Immature natural killer cell (primary cell): ENCODE results near the gene YIPF3. TPM values are rescaled to one million over a fixed set of nuclear protein-coding genes. Genes with fewer than 3 reads are reported as not detected.
"Not testable (repeated sequence)": the region's sequence is repeated elsewhere in the genome, so short reads cannot be mapped to it uniquely, and the experiment has no call there.

Source experiments
- DNase-seq, 3 donors: peaks; one replicate each; pipeline ENCODE4 v3.0.0; 2022; ENCODE audit warnings: mixed read lengths in 1 of 3
- H3K27ac Mint-ChIP-seq, 6 donors: one replicate each; pipeline ENCODE4 v1.8.0; 2020; ENCODE audit warnings: mixed read lengths in 6 of 6, mild to moderate bottlenecking in 5 of 6, inconsistent platforms in 4 of 6, moderate library complexity in 3 of 6
- H3K27me3 Mint-ChIP-seq, 3 donors: one replicate each; pipeline ENCODE4 v1.8.0; 2020 to 2021; ENCODE audit warnings: low read depth in 3 of 3, mild to moderate bottlenecking in 3 of 3, mixed read lengths in 3 of 3, moderate library complexity in 3 of 3, inconsistent platforms in 1 of 3
- H3K36me3 Mint-ChIP-seq, 3 donors: one replicate each; pipeline ENCODE4 v1.8.0; 2020; ENCODE audit warnings: mixed read lengths in 3 of 3, inconsistent platforms in 2 of 3, mild to moderate bottlenecking in 2 of 3
- H3K4me1 Mint-ChIP-seq, 2 donors: one replicate each; pipeline ENCODE4 v1.8.0; 2020; ENCODE audit warnings: inconsistent platforms in 2 of 2, mild to moderate bottlenecking in 2 of 2, mixed read lengths in 2 of 2, moderate library complexity in 1 of 2
- H3K4me3 Mint-ChIP-seq, 5 donors: one replicate each; pipeline ENCODE4 v1.8.0; 2020; ENCODE audit warnings: mild to moderate bottlenecking in 5 of 5, mixed read lengths in 5 of 5, inconsistent platforms in 3 of 5, moderate library complexity in 3 of 5
- H3K9me3 Mint-ChIP-seq, 6 donors: one replicate each; pipeline ENCODE4 v1.8.0; 2020; ENCODE audit warnings: mild to moderate bottlenecking in 6 of 6, mixed read lengths in 6 of 6, inconsistent platforms in 4 of 6, moderate library complexity in 3 of 6
- polyA plus RNA-seq, 3 donors: library from polyadenylated mRNA; unstranded; fragments of 300-500 nt; fragmentation: Illumina TruSeq; gene quantifications; one replicate each; pipeline ENCODE4 v1.2.3, GENCODE V29; 2021

Gene YIPF3
- polyA plus RNA-seq, 3 donors from 2014 or later = 73.7 to 92.2 (median 76.6) TPM

DNA sequence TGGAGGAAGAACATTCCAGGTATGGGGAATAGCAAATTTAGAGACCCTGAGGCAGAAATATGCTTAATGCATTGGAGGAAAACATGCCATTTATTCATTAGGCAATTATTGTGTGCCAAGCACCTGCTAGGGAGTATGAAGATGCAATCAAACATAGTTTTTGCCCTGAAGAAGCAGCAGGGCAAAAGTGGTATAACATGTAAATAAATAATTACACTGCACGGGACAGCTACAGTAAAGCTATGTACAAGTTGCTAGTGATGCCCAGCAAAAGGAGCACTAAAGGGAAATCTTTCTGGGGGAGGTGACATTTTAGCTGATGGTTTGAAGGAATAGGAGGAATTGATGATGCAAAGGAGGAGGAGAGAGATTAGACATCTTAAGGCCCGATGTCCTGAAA, 40.0 kb downstream of the YIPF3 start:
- DNase-seq = peak in 1 of 3 donors; percentile 3
- Mint-ChIP-seq H3K27ac (peak overlapping the region; percentile 91 to 98 (median 94)), H3K4me1 (peaks cover 28 to 43% of the 10 kb centered on the region in 2 donors), H3K4me3 (peak overlapping the region; percentile 80 to 95 (median 87)), H3K27me3 (peaks cover 0 to 5% (median 2%) of the 10 kb centered on the region in 3 donors), H3K9me3 (no peaks in the 10 kb centered on the region), H3K36me3 (no peaks in the 10 kb centered on the region)

- Mint-ChIP-seq H3K9me3 (no peaks in the 10 kb centered on the region), H3K27me3 (peaks cover 4 to 7% (median 5%) of the 10 kb centered on the region in 3 donors), H3K36me3 (no peaks in the 10 kb centered on the region), H3K27ac (peak overlapping the region in 1 of 6 donors; percentile 53), H3K4me1 (peaks cover 28 to 35% of the 10 kb centered on the region in 2 donors), H3K4me3 (peak overlapping the region in 1 of 5 donors; percentile 6)
- no peak for DNase-seq
These were observed 41.2 kb downstream of the YIPF3 start for GRCh38 chr6:43475516-43475915.

- no peaks in the 10 kb centered on the region for H3K9me3 Mint-ChIP-seq
- peaks cover 10 to 12% of the 10 kb centered on the region in 2 donors for H3K4me1 Mint-ChIP-seq
- H3K4me3 Mint-ChIP-seq = no peak overlapping the region
- no peak for DNase-seq
- H3K27me3 Mint-ChIP-seq = peaks cover 6 to 8% (median 7%) of the 10 kb centered on the region in 3 donors
- H3K27ac Mint-ChIP-seq = no peak overlapping the region
- H3K36me3 Mint-ChIP-seq = no peaks in the 10 kb centered on the region
These were observed 44.2 kb downstream of the YIPF3 start for GRCh38 chr6:43472515-43472914.

DNA sequence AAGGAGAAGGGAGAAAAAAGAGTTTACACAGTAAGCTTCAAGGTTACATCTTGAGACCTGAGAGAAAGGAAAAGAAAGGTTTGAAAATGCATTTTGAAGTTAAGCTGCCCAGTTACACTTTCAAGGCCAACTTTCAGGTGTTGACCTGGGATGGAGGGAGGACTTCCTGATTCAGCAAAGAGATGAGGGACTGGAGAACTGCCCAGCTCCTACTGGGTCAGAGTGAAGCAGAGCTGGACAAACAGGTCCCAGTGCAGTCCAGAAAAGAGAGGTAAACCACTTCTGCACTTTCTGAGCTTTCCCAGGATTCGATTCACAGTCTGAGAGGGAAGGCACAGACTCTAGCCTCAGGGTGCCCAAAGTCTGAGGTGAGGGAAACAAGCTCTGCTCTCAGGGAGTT, 45.3 kb downstream of the YIPF3 start:
- Mint-ChIP-seq H3K9me3 (no peaks in the 10 kb centered on the region), H3K27ac (no peak overlapping the region), H3K27me3 (peaks cover 6 to 8% (median 7%) of the 10 kb centered on the region in 3 donors), H3K4me3 (no peak overlapping the region), H3K36me3 (no peaks in the 10 kb centered on the region), H3K4me1 (peaks cover 0 to under 1% of the 10 kb centered on the region in 2 donors)
- DNase-seq = no peak

DNA sequence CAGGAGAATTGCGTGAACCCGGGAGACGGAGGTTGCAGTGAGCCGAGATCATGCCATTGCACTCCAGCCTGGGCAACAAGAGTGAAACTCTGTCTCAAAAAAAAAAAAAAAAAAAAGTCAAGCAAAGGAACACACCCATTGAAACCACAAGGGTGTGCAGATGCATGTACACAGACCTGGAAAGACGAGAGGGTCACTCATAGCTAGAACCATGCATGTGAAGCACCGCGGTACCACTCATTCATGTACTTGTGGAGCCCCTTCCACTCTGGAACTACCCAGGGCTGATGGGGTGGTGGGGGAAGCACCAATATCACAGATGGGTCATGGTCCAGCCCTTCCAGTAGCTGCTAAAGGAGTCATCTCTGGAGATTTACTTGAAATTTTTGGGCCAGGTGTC, 46.8 kb downstream of the YIPF3 start:
- H3K27ac Mint-ChIP-seq = no peak overlapping the region
- no peak overlapping the region for H3K4me3 Mint-ChIP-seq
- no peaks in the 10 kb centered on the region for H3K4me1 Mint-ChIP-seq
- no peaks in the 10 kb centered on the region for H3K9me3 Mint-ChIP-seq
- DNase-seq = no peak
- no peaks in the 10 kb centered on the region for H3K36me3 Mint-ChIP-seq
- peaks cover 6 to 8% (median 7%) of the 10 kb centered on the region in 3 donors for H3K27me3 Mint-ChIP-seq

DNA sequence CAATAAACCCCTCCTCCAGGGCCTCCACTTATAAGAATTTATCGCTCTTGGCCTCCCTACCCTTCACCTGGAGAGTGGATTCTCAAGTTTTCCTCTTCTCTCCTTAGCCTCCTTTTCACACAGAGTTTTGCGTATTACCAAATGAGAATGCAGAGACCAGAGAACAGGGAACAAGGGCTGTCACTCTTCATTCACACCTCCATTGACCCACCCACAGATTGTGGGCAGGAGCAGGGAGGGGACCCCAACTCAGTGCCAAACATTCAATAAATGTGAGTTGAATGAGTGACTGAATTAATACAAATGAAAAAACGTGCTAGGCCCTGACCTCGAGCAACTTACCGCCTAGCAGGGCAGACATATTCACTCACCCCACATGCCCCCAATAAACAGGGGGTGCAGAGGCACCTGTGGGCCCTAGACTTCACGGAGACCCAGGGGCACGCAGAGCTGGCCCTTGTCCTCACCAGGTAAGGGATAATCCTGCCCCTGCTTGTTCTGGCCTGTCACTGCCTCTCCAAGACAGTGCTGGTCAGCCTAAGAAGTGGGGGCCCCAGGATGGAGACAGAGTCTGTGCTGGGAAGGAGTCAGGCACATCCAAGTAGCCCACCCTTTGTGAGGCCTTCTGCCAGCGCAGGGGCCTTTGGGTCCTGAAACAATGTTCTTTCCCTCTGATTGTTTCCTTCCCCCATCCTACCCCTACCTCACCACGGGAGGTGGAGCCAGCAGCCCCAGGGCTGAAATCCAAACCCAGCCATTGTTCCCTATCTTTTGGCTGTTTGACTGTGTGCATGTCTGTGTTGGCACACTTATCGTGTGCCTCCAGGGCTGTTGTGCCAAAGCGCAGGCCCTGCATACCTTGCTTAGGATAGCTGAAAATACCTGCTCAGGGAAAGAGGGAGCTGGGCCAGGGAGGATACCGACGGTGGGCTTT, 47.7 kb downstream of the YIPF3 start:
- Mint-ChIP-seq H3K9me3 (no peaks in the 10 kb centered on the region), H3K4me1 (no peaks in the 10 kb centered on the region), H3K36me3 (no peaks in the 10 kb centered on the region), H3K4me3 (no peak overlapping the region), H3K27me3 (peaks cover 8 to 11% (median 8%) of the 10 kb centered on the region in 3 donors), H3K27ac (peak overlapping the region in 2 of 6 donors; percentile 28 to 73)
- no peak for DNase-seq

DNA sequence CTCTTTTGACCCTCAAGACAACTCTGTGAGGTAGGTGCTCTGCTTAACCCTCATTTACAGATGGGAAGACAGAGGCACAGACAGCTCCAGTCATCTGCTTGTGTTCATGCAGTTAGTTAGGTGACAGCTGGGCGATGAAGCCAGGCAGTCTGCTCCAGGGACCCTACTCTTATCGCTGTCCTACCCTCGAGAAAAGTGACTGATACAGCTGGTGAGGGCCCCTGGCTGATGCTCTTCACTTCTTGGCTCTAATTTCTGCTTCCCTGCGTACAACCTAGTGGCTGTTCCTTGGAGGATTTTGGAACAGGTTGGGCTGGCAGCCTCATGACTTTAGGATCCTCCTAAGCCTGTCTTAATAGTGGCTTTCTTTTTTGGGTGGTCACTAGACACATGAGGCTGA, 48.5 kb downstream of the YIPF3 start:
- H3K36me3 Mint-ChIP-seq = no peaks in the 10 kb centered on the region
- H3K27me3 Mint-ChIP-seq = peaks cover 9 to 11% (median 9%) of the 10 kb centered on the region in 3 donors
- no peak for DNase-seq
- H3K4me3 Mint-ChIP-seq = no peak overlapping the region
- no peaks in the 10 kb centered on the region for H3K9me3 Mint-ChIP-seq
- H3K4me1 Mint-ChIP-seq = no peaks in the 10 kb centered on the region
- H3K27ac Mint-ChIP-seq = no peak overlapping the region

DNA sequence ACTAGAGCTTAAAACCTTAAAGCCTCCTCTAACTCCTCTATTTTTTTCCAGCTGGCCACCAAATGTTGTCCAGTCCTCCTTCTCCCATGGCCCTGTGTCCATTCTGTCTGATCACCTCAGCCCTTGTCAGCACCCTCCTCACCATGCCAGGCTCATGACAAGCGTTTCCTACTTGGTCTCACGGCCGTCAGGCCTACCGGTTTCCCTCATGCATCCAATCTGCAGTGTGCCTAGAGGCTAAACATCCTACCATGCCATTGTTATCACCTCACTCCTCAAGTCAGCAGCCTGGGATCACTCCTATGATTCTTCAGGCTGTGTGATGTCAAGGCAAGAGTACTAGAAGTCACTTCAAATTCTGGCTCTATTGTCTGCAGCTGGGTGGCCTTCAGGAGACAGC, 49.0 kb downstream of the YIPF3 start:
- no peak overlapping the region for H3K4me3 Mint-ChIP-seq
- no peaks in the 10 kb centered on the region for H3K4me1 Mint-ChIP-seq
- H3K36me3 Mint-ChIP-seq = no peaks in the 10 kb centered on the region
- no peak for DNase-seq
- H3K27ac Mint-ChIP-seq = no peak overlapping the region
- H3K9me3 Mint-ChIP-seq = no peaks in the 10 kb centered on the region
- H3K27me3 Mint-ChIP-seq = peaks cover 9 to 11% (median 9%) of the 10 kb centered on the region in 3 donors

DNA sequence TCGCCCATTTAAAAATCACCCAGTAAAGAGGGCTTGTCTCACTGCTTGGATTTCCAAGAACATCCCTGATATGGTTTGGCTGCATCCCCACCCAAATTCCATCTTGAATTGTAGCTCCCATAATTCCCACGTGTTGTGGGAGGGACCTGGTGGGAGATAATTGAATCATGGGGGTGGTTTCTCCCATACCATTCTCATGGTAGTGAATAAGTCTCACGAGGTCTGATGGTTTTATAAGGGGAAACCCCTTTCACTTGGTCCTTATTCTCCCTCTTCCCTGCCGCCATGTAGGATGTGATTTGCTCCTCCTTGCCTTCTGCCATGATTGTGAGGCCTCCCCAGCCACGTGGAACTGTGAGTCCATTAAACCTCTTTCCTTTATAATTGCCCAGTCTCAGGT, 49.5 kb downstream of the YIPF3 start:
- not testable (repeated sequence) for H3K4me1 Mint-ChIP-seq, H3K27ac Mint-ChIP-seq, H3K36me3 Mint-ChIP-seq, H3K9me3 Mint-ChIP-seq, H3K4me3 Mint-ChIP-seq, DNase-seq
- peaks cover 11 to 14% (median 12%) of the 10 kb centered on the region in 3 donors for H3K27me3 Mint-ChIP-seq

GRCh38 chr6:43465948-43466347, 50.8 kb downstream of the YIPF3 start:
- no peaks in the 10 kb centered on the region for H3K36me3 Mint-ChIP-seq
- H3K4me1 Mint-ChIP-seq = no peaks in the 10 kb centered on the region
- peaks cover 11 to 12% (median 12%) of the 10 kb centered on the region in 3 donors for H3K27me3 Mint-ChIP-seq
- DNase-seq = no peak
- H3K27ac Mint-ChIP-seq = no peak overlapping the region
- H3K9me3 Mint-ChIP-seq = no peaks in the 10 kb centered on the region
- no peak overlapping the region for H3K4me3 Mint-ChIP-seq

DNA sequence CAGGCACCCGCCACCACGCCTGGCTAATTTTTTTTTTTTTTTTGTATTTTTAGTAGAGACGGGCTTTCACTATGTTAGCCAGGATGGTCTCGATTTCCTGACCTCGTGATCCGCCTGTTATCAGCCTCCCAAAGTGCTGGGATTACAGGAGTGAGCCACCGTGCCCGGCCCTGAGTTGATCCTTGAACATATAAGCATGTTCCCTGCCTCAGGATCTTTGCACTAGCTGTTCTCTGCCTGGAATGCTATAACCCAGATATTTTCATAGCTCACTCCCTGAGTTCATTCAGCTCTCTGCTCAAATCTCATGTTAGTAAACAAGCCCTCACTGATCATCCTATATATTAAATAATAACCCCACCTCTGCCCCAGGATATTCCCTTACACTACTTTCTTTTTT, 52.4 kb downstream of the YIPF3 start:
- Mint-ChIP-seq H3K27ac (no peak overlapping the region), H3K27me3 (peaks cover 10 to 15% (median 11%) of the 10 kb centered on the region in 3 donors), H3K36me3 (no peaks in the 10 kb centered on the region), H3K9me3 (no peaks in the 10 kb centered on the region), H3K4me3 (no peak overlapping the region), H3K4me1 (no peaks in the 10 kb centered on the region)
- no peak for DNase-seq

- Mint-ChIP-seq H3K36me3 (no peaks in the 10 kb centered on the region), H3K4me1 (peaks cover 0 to 1% of the 10 kb centered on the region in 2 donors), H3K9me3 (no peaks in the 10 kb centered on the region), H3K4me3 (no peak overlapping the region), H3K27ac (no peak overlapping the region), H3K27me3 (peaks cover 10 to 13% (median 11%) of the 10 kb centered on the region in 3 donors)
- no peak for DNase-seq
These were observed 54.8 kb downstream of the YIPF3 start for GRCh38 chr6:43461936-43462335.
